HEK293 (cell line): ENCODE measurements around the gene TOP2A.

ENCODE experiments used
- CTCF ChIA-PET: fragments of 350-600 bp; formaldehyde crosslinking; extraction: SDS; loops from one replicate; lab custom pipeline; 2021; ENCODE audit warnings: antibody characterized with exemption; lab: Yijun Ruan, JAX
- POLR2A ChIA-PET: fragments of 300-600 bp; formaldehyde crosslinking; extraction: SDS; loops from one replicate; lab custom pipeline; 2020; ENCODE audit warnings: antibody characterized with exemption, inconsistent platforms; lab: Yijun Ruan, JAX
- H3K27ac ChIP-seq: fragments of 200-500 bp; sonication (Bioruptor generic); 2 replicates; pipeline ENCODE4 v1.5.1; 2014; ENCODE audit warnings: low read depth, low read length, control low read depth, inconsistent platforms; ENCODE audit errors: extremely low read depth
- H3K36me3 ChIP-seq, 2 experiments: fragments of 200-500 bp in 1 of 2; sonication (Bioruptor generic) in 1 of 2; 1 replicate in 1 of 2; 2 replicates in 1 of 2; pipeline ENCODE4 v1.5.1; 2014 to 2017; ENCODE audit warnings: inconsistent platforms in 2 of 2, low read length in 2 of 2; ENCODE audit not compliant: control insufficient read depth in 2 of 2, insufficient read depth in 1 of 2
- H3K4me1 ChIP-seq: fragments of 200-500 bp; sonication (Bioruptor generic); 2 replicates; pipeline ENCODE4 v1.5.1; 2014; ENCODE audit warnings: mild to moderate bottlenecking, low read length, inconsistent platforms; ENCODE audit not compliant: control insufficient read depth, insufficient read depth
- H3K4me3 ChIP-seq: 2 replicates; pipeline ENCODE4 v1.5.1; 2011; ENCODE audit warnings: low read depth, mild to moderate bottlenecking, control low read depth, low read length, moderate library complexity
- H3K9me3 ChIP-seq: fragments of 200-500 bp; sonication (Bioruptor generic); 2 replicates; pipeline ENCODE4 v1.5.1; 2014; ENCODE audit warnings: low read depth, low read length, inconsistent platforms; ENCODE audit not compliant: control insufficient read depth, insufficient read depth
- HIC1 ChIP-seq: fragments of 450-650 bp; formaldehyde crosslinking; IDR thresholded peaks from 2 replicates; pipeline ENCODE4 v1.5.1; 2016; ENCODE audit warnings: missing biosample characterization, missing genetic modification characterization
- PATZ1 ChIP-seq: fragments of 450-650 bp; formaldehyde crosslinking; IDR thresholded peaks from 2 replicates; pipeline ENCODE4 v1.5.1; 2016; ENCODE audit warnings: missing biosample characterization, missing genetic modification characterization
- PRDM10 ChIP-seq: fragments of 450-650 bp; formaldehyde crosslinking; IDR thresholded peaks from 2 replicates; pipeline ENCODE4 v1.5.1; 2016; ENCODE audit warnings: missing biosample characterization, missing genetic modification characterization
- RBAK ChIP-seq: fragments of 450-650 bp; formaldehyde crosslinking; IDR thresholded peaks from 2 replicates; pipeline ENCODE4 v1.5.1; 2016; ENCODE audit warnings: missing biosample characterization, missing genetic modification characterization
- ZNF18 ChIP-seq: fragments of 450-650 bp; formaldehyde crosslinking; IDR thresholded peaks from 2 replicates; pipeline ENCODE4 v1.5.1; 2016; ENCODE audit warnings: missing biosample characterization, missing genetic modification characterization
- ZNF214 ChIP-seq: fragments of 450-650 bp; formaldehyde crosslinking; IDR thresholded peaks from 2 replicates; pipeline ENCODE4 v1.5.1; 2017; ENCODE audit warnings: missing biosample characterization, mild to moderate bottlenecking, missing genetic modification characterization, borderline replicate concordance
- ZNF394 ChIP-seq: fragments of 450-650 bp; formaldehyde crosslinking; IDR thresholded peaks from 2 replicates; pipeline ENCODE4 v1.5.1; 2016; ENCODE audit warnings: missing biosample characterization, missing genetic modification characterization, mild to moderate bottlenecking, moderate library complexity, borderline replicate concordance
- ZNF398 ChIP-seq: fragments of 450-650 bp; formaldehyde crosslinking; IDR thresholded peaks from 2 replicates; pipeline ENCODE4 v1.5.1; 2017; ENCODE audit warnings: missing biosample characterization, missing genetic modification characterization
- ZNF76 ChIP-seq: fragments of 450-650 bp; formaldehyde crosslinking; IDR thresholded peaks from 2 replicates; pipeline ENCODE4; 2016; ENCODE audit warnings: low read depth, missing biosample characterization, missing genetic modification characterization, borderline replicate concordance
- ZNF791 ChIP-seq: fragments of 450-650 bp; formaldehyde crosslinking; IDR thresholded peaks from 2 replicates; pipeline ENCODE4 v1.5.1; 2016; ENCODE audit warnings: missing biosample characterization, missing genetic modification characterization

TOP2A gene

GRCh38 chr17:40445751-40446468, 28.2 kb upstream of the TOP2A start:
- Histone ChIP-seq H3K27ac (no peak overlapping the region), H3K4me1 (no peaks in the 10 kb centered on the region; the same call in 1 of the 2 replicates), H3K36me3 (no peaks in the 10 kb centered on the region), H3K4me3 (no peak overlapping the region), H3K9me3 (no peaks in the 10 kb centered on the region)
- POLR2A ChIA-PET: interaction anchor here (0.7 to 1.3 kb wide), 2 partner anchors 28 to 86 kb away, joined by 3 to 5 read pairs; partner anchors contain the start of gene TOP2A
- CTCF ChIA-PET: interaction anchor here (0.6 to 9.9 kb wide), 8 partner anchors 12 to 114 kb away, joined by 3 to 194 read pairs (median 8); no protein-coding TSS in a partner anchor
- TF ChIP-seq RBAK (tag by site-specific recombination): no peak
- no peak for TF ChIP-seq ZNF791
- no peak for TF ChIP-seq PRDM10
- no peak for TF ChIP-seq ZNF398 (tag by site-specific recombination)
- no peak for TF ChIP-seq ZNF394
- TF ChIP-seq HIC1 (tag by site-specific recombination): no peak
- no peak for TF ChIP-seq PATZ1 (tag by site-specific recombination)
- TF ChIP-seq ZNF214 (tag by site-specific recombination): no peak
- no peak for TF ChIP-seq ZNF18 (tag by site-specific recombination)
- TF ChIP-seq ZNF76 (tag by site-specific recombination): no peak
